H9 (cell line): ENCODE results near the gene CR1L. TPM values are rescaled to one million over a fixed set of nuclear protein-coding genes. Genes with fewer than 3 reads are reported as not detected.

Experiments used
- DNase-seq: peaks from one replicate; pipeline ENCODE4 v3.0.0-alpha.2; 2017
- H2AFZ ChIP-seq: one replicate; pipeline ENCODE4 v1.6.1; 2013; ENCODE audit warnings: mild to moderate bottlenecking, low read length, control low read depth, moderate library complexity
- H2AK5ac ChIP-seq: 2 replicates; pipeline ENCODE4 v1.6.1; 2013; ENCODE audit warnings: low read length, control low read depth, mixed read lengths; ENCODE audit not compliant: insufficient read length
- H2BK120ac ChIP-seq: one replicate; pipeline ENCODE4 v1.6.1; 2013; ENCODE audit warnings: low read depth, mild to moderate bottlenecking, low read length, control low read depth, inconsistent platforms; ENCODE audit not compliant: poor library complexity, severe bottlenecking
- H2BK12ac ChIP-seq: 2 replicates; pipeline ENCODE4 v1.6.1; 2013; ENCODE audit warnings: low read length, control low read depth, mixed read lengths, low read depth; ENCODE audit not compliant: insufficient read length
- H2BK15ac ChIP-seq: 2 replicates; pipeline ENCODE4 v1.6.1; 2013; ENCODE audit warnings: low read depth, low read length, control low read depth
- H2BK20ac ChIP-seq: one replicate; pipeline ENCODE4 v1.6.1; 2013; ENCODE audit warnings: low read depth, mild to moderate bottlenecking, low read length, control low read depth, inconsistent platforms; ENCODE audit not compliant: poor library complexity, severe bottlenecking
- H2BK5ac ChIP-seq: 2 replicates; pipeline ENCODE4 v1.6.1; 2013; ENCODE audit warnings: low read length, control low read depth, mixed read lengths; ENCODE audit not compliant: insufficient read length
- H3K14ac ChIP-seq: 2 replicates; pipeline ENCODE4 v1.6.1; 2013; ENCODE audit warnings: low read length, control low read depth; ENCODE audit not compliant: insufficient read depth
- H3K18ac ChIP-seq: 2 replicates; pipeline ENCODE4 v1.6.1; 2013; ENCODE audit warnings: low read depth, mild to moderate bottlenecking, mixed read lengths, low read length, control low read depth; ENCODE audit not compliant: insufficient read length
- H3K23ac ChIP-seq: 2 replicates; pipeline ENCODE4 v1.6.1; 2013; ENCODE audit warnings: low read length, control low read depth, mixed read lengths, low read depth; ENCODE audit not compliant: insufficient read length
- H3K23me2 ChIP-seq: 2 replicates; pipeline ENCODE4 v1.6.1; 2013; ENCODE audit warnings: low read depth, mild to moderate bottlenecking, mixed read lengths, low read length, control low read depth; ENCODE audit not compliant: insufficient read length, poor library complexity, severe bottlenecking
- H3K27ac ChIP-seq: 2 replicates; pipeline ENCODE4 v1.5.1; 2013; ENCODE audit warnings: low read length, control low read depth, mixed read lengths, low read depth; ENCODE audit not compliant: insufficient read length
- H3K27me3 ChIP-seq: 2 replicates; pipeline ENCODE4 v1.6.1; 2013; ENCODE audit warnings: low read length, control low read depth, inconsistent platforms; ENCODE audit not compliant: insufficient read depth
- H3K4ac ChIP-seq: 2 replicates; pipeline ENCODE4 v1.6.1; 2013; ENCODE audit warnings: low read depth, mild to moderate bottlenecking, control low read depth, inconsistent platforms, low read length, moderate library complexity
- H3K4me1 ChIP-seq: 2 replicates; pipeline ENCODE4 v1.6.1; 2013; ENCODE audit warnings: low read length, control low read depth, inconsistent platforms; ENCODE audit not compliant: insufficient read depth
- H3K4me2 ChIP-seq: 2 replicates; pipeline ENCODE4 v1.6.1; 2013; ENCODE audit warnings: low read length, control low read depth, mixed read lengths; ENCODE audit not compliant: insufficient read length, insufficient read depth
- H3K56ac ChIP-seq: 2 replicates; pipeline ENCODE4 v1.6.1; 2013; ENCODE audit warnings: low read depth, mild to moderate bottlenecking, mixed read lengths, low read length, control low read depth; ENCODE audit not compliant: insufficient read length
- H3K79me1 ChIP-seq: 2 replicates; pipeline ENCODE4 v1.6.1; 2013; ENCODE audit warnings: low read depth, mild to moderate bottlenecking, moderate library complexity, low read length, control low read depth, inconsistent platforms; ENCODE audit not compliant: insufficient read depth, poor library complexity, severe bottlenecking
- H3K79me2 ChIP-seq: 2 replicates; pipeline ENCODE4 v1.6.1; 2013; ENCODE audit warnings: low read length, control low read depth, inconsistent platforms; ENCODE audit not compliant: insufficient read depth
- H3K9ac ChIP-seq: 2 replicates; pipeline ENCODE4 v1.6.1; 2013; ENCODE audit warnings: low read length, control low read depth, mixed read lengths; ENCODE audit not compliant: insufficient read length; ENCODE audit errors: extremely low read depth
- H3K9me3 ChIP-seq: one replicate; pipeline ENCODE4 v1.6.1; 2013; ENCODE audit warnings: low read depth, low read length, inconsistent platforms; ENCODE audit not compliant: control insufficient read depth
- H3T11ph ChIP-seq: one replicate; pipeline ENCODE4 v1.6.1; 2013; ENCODE audit warnings: mild to moderate bottlenecking, low read length, control low read depth, inconsistent platforms
- H4K20me1 ChIP-seq: one replicate; pipeline ENCODE4 v1.6.1; 2013; ENCODE audit not compliant: control insufficient read depth, insufficient read length, insufficient read depth
- H4K5ac ChIP-seq: 2 replicates; pipeline ENCODE4 v1.6.1; 2013; ENCODE audit warnings: low read depth, mild to moderate bottlenecking, mixed read lengths, low read length, control low read depth; ENCODE audit not compliant: insufficient read length
- H4K8ac ChIP-seq: replicated peaks from 2 replicates; pipeline ENCODE4 v1.6.1; 2013; ENCODE audit warnings: low read length, control low read depth, mixed read lengths, low read depth; ENCODE audit not compliant: insufficient read length
- H4K91ac ChIP-seq: 2 replicates; pipeline ENCODE4 v1.6.1; 2013; ENCODE audit warnings: low read depth, mild to moderate bottlenecking, moderate library complexity, mixed read lengths, low read length, control low read depth; ENCODE audit not compliant: insufficient read length
- H3K27ac Mint-ChIP-seq, 3 experiments: 2 replicates in 2 of 3; 3 replicates in 1 of 3; pipeline ENCODE4 v1.8.0; 2020 to 2021; ENCODE audit warnings: mixed read lengths in 3 of 3, mild to moderate bottlenecking in 1 of 3, moderate library complexity in 1 of 3
- H3K27me3 Mint-ChIP-seq: 2 replicates; pipeline ENCODE4 v1.8.0; 2021; ENCODE audit warnings: low read depth, mild to moderate bottlenecking, moderate library complexity, mixed read lengths
- H3K36me3 Mint-ChIP-seq, 3 experiments: 2 replicates in 2 of 3; 3 replicates in 1 of 3; pipeline ENCODE4 v1.8.0; 2020 to 2021; ENCODE audit warnings: low read depth in 3 of 3, mixed read lengths in 3 of 3; ENCODE audit not compliant: insufficient read depth in 1 of 3
- H3K4me1 Mint-ChIP-seq, 2 experiments: 2 replicates each; pipeline ENCODE4 v1.8.0; 2020; ENCODE audit warnings: mixed read lengths in 2 of 2
- H3K4me3 Mint-ChIP-seq, 2 experiments: 2 replicates in 1 of 2; 3 replicates in 1 of 2; pipeline ENCODE4 v1.8.0; 2020 to 2021; ENCODE audit warnings: mild to moderate bottlenecking in 2 of 2, mixed read lengths in 2 of 2, moderate library complexity in 1 of 2
- H3K9me3 Mint-ChIP-seq, 2 experiments: 2 replicates in 1 of 2; 3 replicates in 1 of 2; pipeline ENCODE4 v1.8.0; 2020; ENCODE audit warnings: mild to moderate bottlenecking in 2 of 2, mixed read lengths in 2 of 2, moderate library complexity in 1 of 2
- WGBS: extraction: QIAGEN DNeasy Blood & Tissue Kit; methylation state at CpG from one replicate; pipeline ENCODE4 v1.1.7; 2013; ENCODE audit warnings: missing lambda C conversion rate, low lambda C conversion rate, mixed read lengths; ENCODE audit not compliant: insufficient read length; ENCODE audit errors: extremely low coverage; 5-methylcytosine and 5-hydroxymethylcytosine counted together
- total RNA-seq: library from RNA; stranded (reverse); gene quantifications from 2 replicates; pipeline ENCODE4 v1.2.1, GENCODE V29; 2021
- TF ChIP-seq, protein P1 (sequence below): fragments of 200-600 bp; sonication (generic); conservative IDR thresholded peaks from 3 replicates; pipeline ENCODE4 v1.8.0; 2021; ENCODE audit warnings: antibody characterized with exemption, mild to moderate bottlenecking

CR1L gene
- total RNA-seq, 1 experiment from 2014 or later: 0.37 TPM

DNA sequence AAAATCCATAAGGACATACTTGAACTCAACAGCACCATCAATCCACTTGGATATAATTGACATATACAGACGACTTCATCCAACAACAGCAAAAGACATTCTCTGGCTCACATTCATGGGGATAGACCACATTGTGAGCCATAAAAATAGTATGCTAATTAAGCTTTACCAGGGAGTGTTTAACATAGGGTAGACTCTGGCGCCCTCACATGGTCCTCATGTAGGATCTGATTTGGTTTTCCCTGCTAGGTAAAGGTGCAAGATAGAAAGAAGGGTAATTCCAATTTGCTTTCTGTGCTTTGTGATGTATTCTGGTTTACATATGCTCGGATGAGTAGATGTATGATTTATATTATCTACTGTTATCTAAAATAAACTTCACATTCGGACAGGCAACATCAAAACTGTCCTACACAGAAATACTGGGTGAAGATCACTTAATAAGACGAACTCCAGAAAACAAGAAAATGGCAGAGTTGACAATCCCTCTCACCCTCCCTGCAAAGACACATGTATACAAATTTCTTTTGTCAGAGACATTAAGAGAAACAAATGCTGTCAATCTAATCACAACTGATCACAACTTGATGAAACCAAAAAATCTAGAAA lies 27.7 kb downstream of the CR1L start:
- H3K4ac ChIP-seq: no peak overlapping the region
- H3K9me3 Mint-ChIP-seq: peaks cover 9 to 13% of the 10 kb centered on the region in 2 experiments; a peak in 4 of 5 replicates
- DNase-seq: peak; percentile 52
- TF ChIP-seq, protein P1, sequence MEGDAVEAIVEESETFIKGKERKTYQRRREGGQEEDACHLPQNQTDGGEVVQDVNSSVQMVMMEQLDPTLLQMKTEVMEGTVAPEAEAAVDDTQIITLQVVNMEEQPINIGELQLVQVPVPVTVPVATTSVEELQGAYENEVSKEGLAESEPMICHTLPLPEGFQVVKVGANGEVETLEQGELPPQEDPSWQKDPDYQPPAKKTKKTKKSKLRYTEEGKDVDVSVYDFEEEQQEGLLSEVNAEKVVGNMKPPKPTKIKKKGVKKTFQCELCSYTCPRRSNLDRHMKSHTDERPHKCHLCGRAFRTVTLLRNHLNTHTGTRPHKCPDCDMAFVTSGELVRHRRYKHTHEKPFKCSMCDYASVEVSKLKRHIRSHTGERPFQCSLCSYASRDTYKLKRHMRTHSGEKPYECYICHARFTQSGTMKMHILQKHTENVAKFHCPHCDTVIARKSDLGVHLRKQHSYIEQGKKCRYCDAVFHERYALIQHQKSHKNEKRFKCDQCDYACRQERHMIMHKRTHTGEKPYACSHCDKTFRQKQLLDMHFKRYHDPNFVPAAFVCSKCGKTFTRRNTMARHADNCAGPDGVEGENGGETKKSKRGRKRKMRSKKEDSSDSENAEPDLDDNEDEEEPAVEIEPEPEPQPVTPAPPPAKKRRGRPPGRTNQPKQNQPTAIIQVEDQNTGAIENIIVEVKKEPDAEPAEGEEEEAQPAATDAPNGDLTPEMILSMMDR: peak; percentile 91
- H3K27ac Mint-ChIP-seq: no peak overlapping the region
- no peaks in the 10 kb centered on the region; the same call in 1 of the 2 replicates for H3K27me3 Mint-ChIP-seq
- H2AK5ac ChIP-seq: no peak overlapping the region
- H3K18ac ChIP-seq: no peak overlapping the region
- H3K36me3 Mint-ChIP-seq: peaks cover 0 to 14% (median 3%) of the 10 kb centered on the region in 3 experiments; a peak in 4 of 7 replicates
- H3K79me2 ChIP-seq: no peaks in the 10 kb centered on the region
- H3K79me1 ChIP-seq: no peaks in the 10 kb centered on the region
- H3K14ac ChIP-seq: no peak overlapping the region
- H3K27me3 ChIP-seq: peaks cover 3% of the 10 kb centered on the region; the same call in 1 of the 2 replicates
- no peak overlapping the region for H3K23ac ChIP-seq
- no peaks in the 10 kb centered on the region for H4K20me1 ChIP-seq
- peaks cover 5% of the 10 kb centered on the region for H3K23me2 ChIP-seq
- H3T11ph ChIP-seq: no peak overlapping the region
- peaks cover 12 to 16% of the 10 kb centered on the region in 2 experiments for H3K4me1 Mint-ChIP-seq
- H3K9ac ChIP-seq: peak overlapping the region; percentile 44
- H2BK12ac ChIP-seq: no peak overlapping the region
- H3K4me1 ChIP-seq: peaks cover 2% of the 10 kb centered on the region; the same call in 1 of the 2 replicates
- no peak overlapping the region for H3K56ac ChIP-seq
- no peak overlapping the region for H2BK120ac ChIP-seq
- no peaks in the 10 kb centered on the region for H3K9me3 ChIP-seq
- no CpG with 5 or more reads among the region's 5 CpGs for WGBS
- no peak overlapping the region for H4K5ac ChIP-seq
- no peak overlapping the region for H3K27ac ChIP-seq
- H2BK20ac ChIP-seq: no peak overlapping the region
- no peak overlapping the region for H3K4me3 Mint-ChIP-seq
- peak overlapping the region; percentile 52 for H2AFZ ChIP-seq
- no peak overlapping the region for H2BK15ac ChIP-seq
- no peak overlapping the region for H4K91ac ChIP-seq
- H3K4me2 ChIP-seq: no peak overlapping the region
- no peak overlapping the region for H2BK5ac ChIP-seq
- H4K8ac ChIP-seq: no peak overlapping the region
